NCI-H128 (cell line): ENCODE results near the gene DPYSL3.
"Not testable (repeated sequence)": the region's sequence is repeated elsewhere in the genome, so short reads cannot be mapped to it uniquely, and the experiment has no call there.

ENCODE experiments used
- DNase-seq: peaks from one replicate; lab custom pipeline; 2025; ENCODE audit not compliant: unreplicated experiment; lab: John Stamatoyannopoulos, UW

DPYSL3 gene

GRCh38 chr5:147373328-147373727, 136.5 kb downstream of the DPYSL3 start:
- no peak for DNase-seq

DNA sequence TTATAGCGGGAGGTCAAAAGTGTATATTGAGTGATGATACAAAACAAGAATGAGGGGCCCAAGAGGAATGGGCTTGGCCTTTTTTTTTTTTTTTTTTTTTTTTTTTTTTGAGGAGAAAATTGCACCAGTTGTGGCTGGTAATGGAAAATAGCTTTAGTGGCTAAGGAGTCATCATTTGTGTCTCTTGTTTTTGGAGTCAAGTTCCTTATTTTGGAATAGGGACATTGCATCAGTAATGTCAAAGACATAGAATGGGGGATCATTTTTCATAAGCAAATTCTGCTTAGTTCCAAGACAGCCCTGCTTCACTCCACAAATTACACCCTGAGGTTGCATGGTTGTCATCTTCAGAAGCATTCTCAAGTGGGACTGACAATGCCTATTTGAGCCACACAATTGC, 137.7 kb downstream of the DPYSL3 start:
- DNase-seq = no peak

DNA sequence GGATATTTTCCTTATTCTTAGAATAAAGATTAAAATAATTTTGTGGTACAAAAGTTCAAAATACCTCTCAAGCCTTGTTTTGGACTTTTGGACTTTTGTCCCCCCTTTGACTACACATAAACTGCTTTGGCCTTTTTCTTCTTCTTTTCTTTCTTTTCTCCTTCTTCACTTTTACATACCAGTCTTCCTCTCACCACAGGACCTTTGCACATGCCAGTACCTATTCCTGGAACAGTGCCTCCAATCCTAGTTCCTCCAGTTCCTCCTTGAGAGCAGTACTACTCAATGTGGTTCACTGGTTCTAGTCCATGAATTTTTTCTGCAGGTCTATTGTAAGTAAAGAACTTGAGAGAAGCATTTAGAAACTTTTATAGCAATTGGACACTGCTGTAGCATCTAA, 138.6 kb downstream of the DPYSL3 start:
- DNase-seq = no peak

DNA sequence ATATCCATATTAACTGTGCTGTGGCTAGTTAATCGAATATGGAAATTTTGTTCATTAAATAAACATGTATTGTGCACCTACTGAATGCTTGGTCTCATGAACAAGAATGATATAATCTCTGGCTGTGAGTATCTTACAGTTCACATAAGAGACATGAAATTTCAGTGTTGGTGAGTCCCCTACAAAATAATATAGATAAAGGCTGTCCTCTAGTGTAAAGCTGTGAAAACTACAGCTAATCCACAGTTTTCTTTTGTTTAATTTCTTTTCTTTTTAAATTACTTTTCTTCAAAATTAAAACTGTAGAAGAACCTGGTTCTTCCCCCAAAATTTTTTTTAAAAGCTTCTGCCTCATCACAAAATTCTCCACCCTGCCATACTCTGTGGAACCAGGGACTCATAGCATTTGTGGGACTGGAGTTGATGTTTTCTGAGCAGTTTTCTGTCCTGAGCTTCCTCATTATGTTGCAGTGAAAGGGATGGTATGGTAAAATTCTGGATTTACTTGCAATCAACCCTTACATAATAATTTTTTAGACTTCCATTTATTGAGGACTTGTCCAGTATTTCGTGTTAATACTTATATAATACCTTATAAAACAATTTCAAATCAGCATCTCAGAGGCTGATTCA, 140.0 kb downstream of the DPYSL3 start:
- no peak for DNase-seq

DNA sequence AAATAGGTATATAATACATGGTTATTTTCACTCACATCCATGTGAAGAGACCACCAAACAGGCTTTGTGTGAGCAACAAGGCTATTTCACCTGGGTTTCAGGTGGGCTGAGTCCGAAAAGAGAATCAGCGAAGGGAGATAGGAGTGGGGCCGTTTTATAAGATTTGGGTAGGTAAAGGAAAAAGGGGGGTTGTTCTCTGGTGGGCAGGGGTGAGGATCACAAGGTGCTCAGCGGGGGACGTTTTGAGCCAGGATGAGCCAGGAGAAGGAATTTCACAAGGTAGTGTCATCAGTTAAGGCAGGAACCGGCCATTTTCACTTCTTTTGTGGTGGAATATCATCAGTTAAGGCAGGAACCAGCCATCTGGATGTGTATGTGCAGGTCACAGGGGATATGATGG, 142.5 kb downstream of the DPYSL3 start:
- DNase-seq = not testable (repeated sequence)

GRCh38 chr5:147361441-147362175, 148.3 kb downstream of the DPYSL3 start:
- no peak for DNase-seq

- DNase-seq = no peak
These were observed 149.1 kb downstream of the DPYSL3 start for GRCh38 chr5:147360816-147361215.

DNA sequence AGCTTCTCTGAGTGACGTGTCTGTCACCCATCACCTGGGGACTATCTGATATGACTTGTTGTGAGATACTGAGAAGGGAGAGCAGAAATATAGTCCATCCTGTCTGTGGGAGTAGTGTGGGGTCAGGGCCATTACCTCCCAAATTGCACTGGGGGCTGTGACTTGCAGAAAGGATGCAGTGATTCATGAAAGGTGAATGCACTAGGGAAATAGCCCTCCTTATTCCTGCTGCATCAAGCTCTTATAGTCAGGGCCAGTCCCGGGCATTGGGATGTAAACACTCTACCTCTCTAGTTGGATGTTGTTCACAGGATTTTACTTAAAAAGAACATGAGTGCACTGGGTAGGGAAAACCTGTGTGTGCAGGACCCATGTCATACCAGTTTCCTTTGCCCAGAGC, 150.3 kb downstream of the DPYSL3 start:
- DNase-seq = no peak

DNA sequence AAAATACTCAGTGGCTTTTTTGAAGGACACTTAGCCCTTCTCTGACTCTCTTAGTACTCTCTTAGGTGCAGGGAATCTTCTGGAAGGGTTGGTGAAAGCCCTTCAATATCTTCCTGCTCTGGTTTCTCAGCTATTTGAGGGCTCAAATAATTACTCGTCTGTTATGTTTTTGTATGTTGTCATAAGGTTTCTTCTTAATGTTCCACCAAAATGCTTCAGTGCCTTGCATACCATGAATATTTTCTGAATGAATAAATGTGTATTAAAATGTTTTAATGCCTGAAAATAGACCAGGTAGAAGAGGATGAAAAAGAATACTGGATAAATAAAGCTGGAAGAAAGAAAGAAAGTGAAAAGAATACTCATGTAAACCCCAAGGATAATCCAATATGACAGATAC, 150.8 kb downstream of the DPYSL3 start:
- no peak for DNase-seq

DNA sequence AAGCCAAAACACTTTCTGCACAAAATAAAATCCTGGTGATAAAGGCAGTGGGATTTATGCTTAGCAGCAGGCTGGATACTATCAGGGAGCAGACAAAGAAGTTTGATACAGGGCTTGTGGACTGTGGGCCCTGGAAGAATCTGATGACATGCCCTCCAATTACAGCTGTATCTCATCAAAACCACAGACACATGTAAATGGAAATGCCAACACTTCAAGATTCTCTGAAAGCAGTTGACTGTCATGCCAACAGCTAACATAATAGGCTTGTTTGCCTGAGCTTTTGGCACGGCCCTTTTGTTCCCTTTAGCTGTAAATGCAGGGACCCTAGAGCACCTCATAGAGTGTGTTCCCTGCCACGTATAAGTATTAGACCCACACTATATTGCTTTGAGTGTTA, 160.6 kb downstream of the DPYSL3 start:
- no peak for DNase-seq

DNA sequence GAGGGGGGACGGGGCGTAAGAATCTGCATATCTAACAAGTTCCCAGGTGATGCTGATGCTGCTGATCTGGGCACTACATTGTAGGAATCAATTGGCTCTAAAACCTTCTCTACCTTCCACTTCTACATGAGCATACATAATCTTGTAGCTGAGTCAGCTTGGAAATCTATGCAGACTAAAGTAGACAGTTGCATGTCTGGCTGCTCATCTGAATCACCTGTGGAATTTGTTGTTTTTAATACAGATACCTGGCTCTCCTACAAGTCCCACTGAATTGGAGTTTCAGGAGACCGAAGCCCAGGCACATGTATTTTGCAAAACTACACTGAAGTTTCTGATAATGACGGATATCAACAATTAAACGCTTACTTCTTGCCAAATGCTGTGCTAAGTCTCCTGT, 161.4 kb downstream of the DPYSL3 start:
- no peak for DNase-seq

- DNase-seq = no peak
These were observed 161.8 kb downstream of the DPYSL3 start for GRCh38 chr5:147348046-147348445.

DNA sequence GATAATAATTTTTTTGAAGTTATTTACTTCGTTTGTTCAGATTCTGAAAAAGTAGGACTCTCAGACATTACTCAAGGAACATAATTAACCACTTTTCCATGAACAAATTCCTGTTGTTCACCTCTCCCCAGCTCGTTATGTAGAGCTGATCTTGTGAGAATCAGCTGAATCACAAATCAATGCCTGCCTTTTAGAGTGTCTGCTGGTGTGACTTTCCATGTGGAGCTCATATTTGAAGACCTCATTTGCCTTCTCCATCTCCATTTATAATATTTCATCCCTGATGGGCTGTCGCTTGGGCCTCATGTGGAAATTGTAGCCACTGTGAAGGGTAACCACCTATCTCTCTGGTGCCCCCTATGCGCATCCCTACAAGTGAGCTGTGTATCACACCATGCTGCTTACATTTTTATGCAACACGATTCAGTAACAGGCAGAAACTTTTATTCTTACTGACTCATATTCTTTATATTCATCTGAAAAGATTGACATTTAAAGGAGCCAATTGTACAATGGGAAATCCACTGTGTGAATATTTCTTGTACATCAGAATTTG, 163.8 kb downstream of the DPYSL3 start:
- no peak for DNase-seq

GRCh38 chr5:147344861-147345260, 165.0 kb downstream of the DPYSL3 start:
- no peak for DNase-seq

DNA sequence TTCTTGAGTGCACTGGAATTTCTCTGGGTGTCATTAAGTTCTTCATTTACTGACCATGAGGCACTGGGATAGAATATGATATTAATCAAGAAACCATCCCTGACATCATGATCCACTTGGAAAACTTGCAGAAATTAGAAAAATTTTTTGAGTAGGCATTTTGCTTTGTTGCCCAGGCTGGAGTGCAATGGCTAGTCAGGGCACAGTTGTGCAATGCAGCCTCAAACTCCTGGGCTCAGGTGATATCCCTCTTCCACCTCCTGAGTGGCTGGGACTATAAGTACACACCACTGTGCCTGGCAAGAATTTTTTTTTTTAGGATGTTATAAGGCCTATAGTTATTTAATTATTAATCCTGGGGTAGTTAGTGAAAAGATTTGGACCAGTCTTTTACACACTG, 168.5 kb downstream of the DPYSL3 start:
- DNase-seq = no peak

DNA sequence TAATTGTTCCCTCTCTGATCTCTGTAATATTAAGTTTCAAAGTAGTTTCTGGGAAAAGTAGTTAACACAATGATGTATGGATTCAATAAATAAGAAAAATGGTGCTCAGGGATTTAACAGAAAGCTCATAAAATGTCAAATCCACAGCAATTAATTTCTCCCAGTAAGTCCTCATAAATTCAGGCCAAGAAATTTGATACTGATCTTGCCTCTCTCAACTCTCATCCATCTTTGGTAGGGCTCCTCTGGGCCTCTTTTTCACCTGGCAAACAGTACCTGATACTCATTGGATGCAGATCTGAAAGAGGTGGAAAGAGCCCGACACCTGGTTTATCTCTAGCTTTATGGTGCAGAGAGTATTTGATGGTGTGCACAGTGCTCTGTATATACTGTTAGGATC, 168.9 kb downstream of the DPYSL3 start:
- DNase-seq = no peak
